ENCODE data around the gene GRXCR2.

Gene GRXCR2

GRCh38 chr5:145911164-145911563, 38.4 kb upstream of the GRXCR2 start (continued):
- TF ChIP-seq ZNF169 (tag by site-specific recombination; IDR thresholded peaks at IDR 0.05) = no peak
- TF ChIP-seq KLF9 (tag by site-specific recombination; IDR thresholded peaks at IDR 0.05; ENCODE audit: low read depth) = no peak
- no peak for TF ChIP-seq ZNF211 (tag by site-specific recombination; IDR thresholded peaks at IDR 0.05; ENCODE audit: low read depth)
- TF ChIP-seq GFI1B (tag by site-specific recombination; IDR thresholded peaks at IDR 0.05) = no peak
- TF ChIP-seq, protein P1, sequence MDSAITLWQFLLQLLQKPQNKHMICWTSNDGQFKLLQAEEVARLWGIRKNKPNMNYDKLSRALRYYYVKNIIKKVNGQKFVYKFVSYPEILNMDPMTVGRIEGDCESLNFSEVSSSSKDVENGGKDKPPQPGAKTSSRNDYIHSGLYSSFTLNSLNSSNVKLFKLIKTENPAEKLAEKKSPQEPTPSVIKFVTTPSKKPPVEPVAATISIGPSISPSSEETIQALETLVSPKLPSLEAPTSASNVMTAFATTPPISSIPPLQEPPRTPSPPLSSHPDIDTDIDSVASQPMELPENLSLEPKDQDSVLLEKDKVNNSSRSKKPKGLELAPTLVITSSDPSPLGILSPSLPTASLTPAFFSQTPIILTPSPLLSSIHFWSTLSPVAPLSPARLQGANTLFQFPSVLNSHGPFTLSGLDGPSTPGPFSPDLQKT (IDR thresholded peaks at IDR 0.05; ENCODE audit: borderline replicate concordance, low read depth, low read length) = no peak
- TF ChIP-seq ZNF449 (tag by site-specific recombination; IDR thresholded peaks at IDR 0.05) = no peak
- no peak for TF ChIP-seq ZFP41 (tag by site-specific recombination; IDR thresholded peaks at IDR 0.05; ENCODE audit: borderline replicate concordance)
- TF ChIP-seq ZNF626 (tag by site-specific recombination; IDR thresholded peaks at IDR 0.05) = no peak

DNA sequence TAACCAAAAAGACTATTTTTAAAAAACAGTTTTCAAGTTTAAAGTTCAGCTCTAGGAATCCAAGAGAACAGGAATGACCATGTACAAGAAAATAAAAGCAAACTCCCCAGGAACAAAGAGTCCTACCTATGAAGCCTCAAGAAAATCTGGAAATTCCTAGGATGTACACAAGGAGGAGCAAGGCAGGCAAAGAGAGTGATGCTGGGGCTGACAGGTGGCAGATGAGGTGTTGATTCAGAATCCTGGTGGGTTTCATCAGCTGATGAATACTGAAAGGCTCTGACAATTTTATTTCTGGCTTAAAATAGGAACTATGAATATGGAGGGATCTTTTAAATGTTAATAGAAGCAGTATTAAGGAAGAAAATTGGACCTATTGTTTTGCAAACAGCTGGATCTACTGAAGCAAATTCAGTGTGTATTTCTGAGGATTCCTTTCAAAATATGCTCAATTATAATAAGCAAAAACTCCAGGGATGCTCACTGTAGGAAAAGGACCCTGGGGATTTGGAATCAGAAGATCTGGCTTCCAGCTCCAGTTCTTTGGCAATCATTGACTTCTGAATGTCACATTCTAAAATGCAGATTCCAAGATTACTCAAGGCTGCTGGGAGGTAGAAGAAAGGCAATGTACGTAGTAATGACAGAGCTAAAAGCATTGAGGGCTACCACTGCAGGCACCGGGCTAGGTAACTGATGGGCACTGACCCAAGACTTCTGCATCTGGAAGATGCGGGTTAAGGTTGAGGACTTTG, 35.6 kb upstream of the GRXCR2 start:
- H3K36me3 ChIP-seq (ENCODE audit: control insufficient read depth in 2 of 2, insufficient read depth in 1 of 2, low read length in 2 of 2) = no peaks in the 10 kb centered on the region
- ChIA-PET POLR2A (no interaction called here), CTCF (interaction anchor here (0.6 to 4.9 kb wide), 21 partner anchors 8 to 468 kb away, joined by 3 to 45 read pairs (median 4); no protein-coding TSS in a partner anchor)
- TF ChIP-seq ATF2 (tag by site-specific recombination; IDR thresholded peaks at IDR 0.05; ENCODE audit: low read depth) = no peak
- TF ChIP-seq, protein P2, sequence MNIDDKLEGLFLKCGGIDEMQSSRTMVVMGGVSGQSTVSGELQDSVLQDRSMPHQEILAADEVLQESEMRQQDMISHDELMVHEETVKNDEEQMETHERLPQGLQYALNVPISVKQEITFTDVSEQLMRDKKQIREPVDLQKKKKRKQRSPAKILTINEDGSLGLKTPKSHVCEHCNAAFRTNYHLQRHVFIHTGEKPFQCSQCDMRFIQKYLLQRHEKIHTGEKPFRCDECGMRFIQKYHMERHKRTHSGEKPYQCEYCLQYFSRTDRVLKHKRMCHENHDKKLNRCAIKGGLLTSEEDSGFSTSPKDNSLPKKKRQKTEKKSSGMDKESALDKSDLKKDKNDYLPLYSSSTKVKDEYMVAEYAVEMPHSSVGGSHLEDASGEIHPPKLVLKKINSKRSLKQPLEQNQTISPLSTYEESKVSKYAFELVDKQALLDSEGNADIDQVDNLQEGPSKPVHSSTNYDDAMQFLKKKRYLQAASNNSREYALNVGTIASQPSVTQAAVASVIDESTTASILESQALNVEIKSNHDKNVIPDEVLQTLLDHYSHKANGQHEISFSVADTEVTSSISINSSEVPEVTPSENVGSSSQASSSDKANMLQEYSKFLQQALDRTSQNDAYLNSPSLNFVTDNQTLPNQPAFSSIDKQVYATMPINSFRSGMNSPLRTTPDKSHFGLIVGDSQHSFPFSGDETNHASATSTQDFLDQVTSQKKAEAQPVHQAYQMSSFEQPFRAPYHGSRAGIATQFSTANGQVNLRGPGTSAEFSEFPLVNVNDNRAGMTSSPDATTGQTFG (tag by site-specific recombination; IDR thresholded peaks at IDR 0.05; ENCODE audit: borderline replicate concordance) = no peak
- no peak for TF ChIP-seq ZNF707 (tag by site-specific recombination; IDR thresholded peaks at IDR 0.05)
- TF ChIP-seq SCRT2 (tag by site-specific recombination; IDR thresholded peaks at IDR 0.05) = peak; percentile 88
- 0 out of 2 replicates have a peak, but pooled peaks have one; percentile 7 for TF ChIP-seq CTCF (tag by site-specific recombination; IDR thresholded peaks at IDR 0.05)
- TF ChIP-seq EGR2 (tag by site-specific recombination; IDR thresholded peaks at IDR 0.05; ENCODE audit: low read depth) = no peak
- peak; percentile 50; the same call in 1 of the 2 replicates for TF ChIP-seq SCRT1 (tag by site-specific recombination; IDR thresholded peaks at IDR 0.05; ENCODE audit: borderline replicate concordance)
- no peak for TF ChIP-seq SP2 (tag by site-specific recombination; IDR thresholded peaks at IDR 0.05)
- H3K27ac ChIP-seq (ENCODE audit: extremely low read depth, low read depth, low read length) = no peak overlapping the region
- no peak overlapping the region for H3K4me3 ChIP-seq (ENCODE audit: low read depth, low read length)
- H3K4me1 ChIP-seq (ENCODE audit: control insufficient read depth, insufficient read depth, low read length) = no peaks in the 10 kb centered on the region
- no peaks in the 10 kb centered on the region for H3K9me3 ChIP-seq (ENCODE audit: control insufficient read depth, insufficient read depth, low read depth, low read length)

Data from HEK293 (cell line).